ENCODE data around the gene ZNF18. TPM values are rescaled to one million over a fixed set of nuclear protein-coding genes. Genes with fewer than 3 reads are reported as not detected.

ZNF18 gene
- total RNA-seq, 5 donors from 2014 or later (not counting 1 experiment from before 2014, with no cell fraction given) = 12.8 to 14.7 (median 13.8) TPM

GRCh38 chr17:12022310-12022709 lies 25.0 kb upstream of the ZNF18 start:
- Mint-ChIP-seq H3K27ac (no peak overlapping the region), H3K27me3 (no peaks in the 10 kb centered on the region), H3K9me3 (no peaks in the 10 kb centered on the region), H3K4me1 (peaks cover 44 to 66% (median 64%) of the 10 kb centered on the region in 3 donors), H3K36me3 (peaks cover 11% of the 10 kb centered on the region), H3K4me3 (peak overlapping the region; percentile 21 to 78 (median 74))
- H3K36me3 ChIP-seq (ENCODE audit: control insufficient read depth in 2 of 2, extremely low read depth in 1 of 2, insufficient read depth in 1 of 2, low read length in 1 of 2) = no peaks in the 10 kb centered on the region
- ATAC-seq (replicated peaks in 1 of 4) (no peak), DNase-seq (no peak)
- peaks cover 10 to 16% of the 10 kb centered on the region in 2 experiments for H3K4me1 ChIP-seq (ENCODE audit: control insufficient read depth in 1 of 2, extremely low read depth in 1 of 2, insufficient read depth in 2 of 2, low read length in 2 of 2)
- ChIA-PET CTCF (interaction anchor here in 1 of 2 donors (1.1 kb wide), 1 partner anchor 25 kb away, joined by 4 read pairs; the partner anchor contains the start of gene ZNF18), POLR2A (interaction anchor here (0.5 to 1.5 kb wide), 4 partner anchors 18 to 30 kb away, joined by 3 to 12 read pairs (median 8); partner anchors contain the start of gene ZNF18 (in 2 of the 2))
- H3K27ac ChIP-seq (ENCODE audit: low read length) = no peak overlapping the region
- no peaks in the 10 kb centered on the region for H3K9me3 ChIP-seq
- no peak overlapping the region for H3K4me3 ChIP-seq (ENCODE audit: control insufficient read depth in 1 of 2, extremely low read depth in 1 of 2, low read length in 1 of 2)
- no peaks in the 10 kb centered on the region for H3K27me3 ChIP-seq (replicated peaks in 1 of 2; ENCODE audit: control insufficient read depth in 2 of 2, extremely low read depth in 1 of 2, insufficient read depth in 2 of 2, low read length in 1 of 2)
- WGBS (ENCODE audit: insufficient coverage) = 100% methylated on average over 1 of the region's 2 CpGs

GRCh38 chr17:12021623-12022140 lies 24.4 kb upstream of the ZNF18 start:
- ChIA-PET CTCF (no interaction called here), POLR2A (interaction anchor here (0.5 to 1.5 kb wide), 3 partner anchors 17 to 25 kb away, joined by 6 to 12 read pairs (median 10); partner anchors contain the start of gene ZNF18 (in 2 of the 2))
- Histone ChIP-seq H3K27me3 (replicated peaks in 1 of 2; ENCODE audit: control insufficient read depth in 2 of 2, extremely low read depth in 1 of 2, insufficient read depth in 2 of 2, low read length in 1 of 2) (no peaks in the 10 kb centered on the region), H3K9me3 (no peaks in the 10 kb centered on the region), H3K4me1 (ENCODE audit: control insufficient read depth in 1 of 2, extremely low read depth in 1 of 2, insufficient read depth in 2 of 2, low read length in 2 of 2) (peaks cover 10 to 16% of the 10 kb centered on the region in 2 experiments), H3K36me3 (ENCODE audit: control insufficient read depth in 2 of 2, extremely low read depth in 1 of 2, insufficient read depth in 1 of 2, low read length in 1 of 2) (no peaks in the 10 kb centered on the region), H3K27ac (ENCODE audit: low read length) (no peak overlapping the region), H3K4me3 (ENCODE audit: control insufficient read depth in 1 of 2, extremely low read depth in 1 of 2, low read length in 1 of 2) (peak overlapping the region; percentile 44 to 72)
- no peak for ATAC-seq (replicated peaks in 1 of 4)
- DNase-seq = no peak
- Mint-ChIP-seq H3K4me1 (peaks cover 38 to 60% (median 57%) of the 10 kb centered on the region in 3 donors), H3K9me3 (no peaks in the 10 kb centered on the region), H3K27me3 (no peaks in the 10 kb centered on the region), H3K36me3 (peaks cover 7% of the 10 kb centered on the region), H3K4me3 (peak overlapping the region; percentile 74 to 78 (median 77)), H3K27ac (peak overlapping the region in 1 of 2 donors; percentile 75)
- 25% methylated on average over 1 of the region's 3 CpGs for WGBS (ENCODE audit: insufficient coverage)

GRCh38 chr17:12020642-12021622 lies 23.7 kb upstream of the ZNF18 start, which contains the start of gene MAP2K4:
TSS of gene MAP2K4 (plus strand) at chr17:12020877. CDS start at chr17:12020887, 10 bp downstream.
- CTCF ChIA-PET = interaction anchor here in 1 of 2 donors (0.7 to 1.8 kb wide), 3 partner anchors 10 to 23 kb away, joined by 3 to 32 read pairs (median 4); partner anchors contain the start of gene ZNF18
- POLR2A ChIA-PET = interaction anchor here (0.6 to 2.0 kb wide), 5 partner anchors 22 to 140 kb away, joined by 3 to 85 read pairs (median 4); partner anchors contain the start of gene ZNF18 (in 2 of the 2)
- H3K27me3 ChIP-seq (replicated peaks in 1 of 2; ENCODE audit: control insufficient read depth in 2 of 2, extremely low read depth in 1 of 2, insufficient read depth in 2 of 2, low read length in 1 of 2) = no peaks in the 10 kb centered on the region
- H3K27ac ChIP-seq (ENCODE audit: low read length) = peak within 1 kb of the TSS; percentile 47
- H3K4me1 ChIP-seq (ENCODE audit: control insufficient read depth in 1 of 2, extremely low read depth in 1 of 2, insufficient read depth in 2 of 2, low read length in 2 of 2) = peaks cover 10 to 16% of the 10 kb centered on the region in 2 experiments
- ATAC-seq (replicated peaks in 1 of 4) = peak; percentile 93 to 96 (median 95)
- Mint-ChIP-seq H3K4me1 (peaks cover 34 to 52% (median 50%) of the 10 kb centered on the region in 3 donors), H3K36me3 (no peaks in the 10 kb centered on the region), H3K4me3 (peak within 1 kb of the TSS; percentile 74 to 78 (median 78)), H3K27ac (peak within 1 kb of the TSS; percentile 72 to 75), H3K9me3 (no peaks in the 10 kb centered on the region), H3K27me3 (no peaks in the 10 kb centered on the region)
- peak; percentile 80 to 98 (median 91) for DNase-seq
- no peaks in the 10 kb centered on the region for H3K9me3 ChIP-seq
- H3K4me3 ChIP-seq (ENCODE audit: control insufficient read depth in 1 of 2, extremely low read depth in 1 of 2, low read length in 1 of 2) = peak within 1 kb of the TSS; percentile 44 to 72
- WGBS (ENCODE audit: insufficient coverage) = under 1% methylated on average over 120 of the region's 123 CpGs
- no peaks in the 10 kb centered on the region for H3K36me3 ChIP-seq (ENCODE audit: control insufficient read depth in 2 of 2, extremely low read depth in 1 of 2, insufficient read depth in 1 of 2, low read length in 1 of 2)

GRCh38 chr17:12007466-12007865 lies 10.2 kb upstream of the ZNF18 start:
- H3K27ac ChIP-seq (ENCODE audit: low read length) = no peak overlapping the region
- WGBS (ENCODE audit: insufficient coverage) = 87% methylated on average over 5 of the region's 5 CpGs
- H3K36me3 ChIP-seq (ENCODE audit: control insufficient read depth in 2 of 2, extremely low read depth in 1 of 2, insufficient read depth in 1 of 2, low read length in 1 of 2) = no peaks in the 10 kb centered on the region
- ChIA-PET POLR2A (interaction anchor here in 1 of 2 donors (0.9 kb wide), 1 partner anchor 10 kb away, joined by 3 read pairs; the partner anchor contains the start of gene ZNF18), CTCF (interaction anchor here in 1 of 2 donors (0.5 kb wide), 1 partner anchor 24 kb away, joined by 4 read pairs; no protein-coding TSS in a partner anchor)
- H3K4me1 ChIP-seq (ENCODE audit: control insufficient read depth in 1 of 2, extremely low read depth in 1 of 2, insufficient read depth in 2 of 2, low read length in 2 of 2) = no peaks in the 10 kb centered on the region
- H3K4me3 ChIP-seq (ENCODE audit: control insufficient read depth in 1 of 2, extremely low read depth in 1 of 2, low read length in 1 of 2) = no peak overlapping the region
- Mint-ChIP-seq H3K27ac (no peak overlapping the region), H3K4me1 (no peaks in the 10 kb centered on the region), H3K9me3 (no peaks in the 10 kb centered on the region), H3K4me3 (no peak overlapping the region), H3K27me3 (peaks cover 3 to 7% of the 10 kb centered on the region in 2 donors), H3K36me3 (no peaks in the 10 kb centered on the region)
- ATAC-seq (replicated peaks in 1 of 4) = no peak
- H3K27me3 ChIP-seq (replicated peaks in 1 of 2; ENCODE audit: control insufficient read depth in 2 of 2, extremely low read depth in 1 of 2, insufficient read depth in 2 of 2, low read length in 1 of 2) = no peaks in the 10 kb centered on the region
- H3K9me3 ChIP-seq = no peaks in the 10 kb centered on the region
- DNase-seq = no peak

- WGBS (ENCODE audit: insufficient coverage) = 100% methylated on average over 4 of the region's 5 CpGs
- H3K27ac Mint-ChIP-seq = no peak overlapping the region
- CTCF ChIA-PET = no interaction called here
These were observed 2.4 kb upstream of the ZNF18 start for GRCh38 chr17:11999696-12000095.

More at GRCh38 chr17:11999696-12000095, 2.4 kb upstream of the ZNF18 start:
- Histone ChIP-seq H3K9me3 (no peaks in the 10 kb centered on the region), H3K27ac (ENCODE audit: low read length) (no peak overlapping the region), H3K27me3 (replicated peaks in 1 of 2; ENCODE audit: control insufficient read depth in 2 of 2, extremely low read depth in 1 of 2, insufficient read depth in 2 of 2, low read length in 1 of 2) (no peaks in the 10 kb centered on the region), H3K4me1 (ENCODE audit: control insufficient read depth in 1 of 2, extremely low read depth in 1 of 2, insufficient read depth in 2 of 2, low read length in 2 of 2) (peaks cover 3 to 11% of the 10 kb centered on the region in 2 experiments), H3K36me3 (ENCODE audit: control insufficient read depth in 2 of 2, extremely low read depth in 1 of 2, insufficient read depth in 1 of 2, low read length in 1 of 2) (no peaks in the 10 kb centered on the region), H3K4me3 (ENCODE audit: control insufficient read depth in 1 of 2, extremely low read depth in 1 of 2, low read length in 1 of 2) (no peak overlapping the region)
- H3K4me1 Mint-ChIP-seq = peaks cover 15 to 19% (median 16%) of the 10 kb centered on the region in 3 donors
- H3K27me3 Mint-ChIP-seq = no peaks in the 10 kb centered on the region
- H3K4me3 Mint-ChIP-seq = no peak overlapping the region
- POLR2A ChIA-PET = interaction anchor here in 1 of 2 donors (0.8 kb wide), 1 partner anchor 49 kb away, joined by 4 read pairs; no protein-coding TSS in a partner anchor
- DNase-seq = no peak
- peaks cover 0 to 6% (median 0%) of the 10 kb centered on the region in 3 donors for H3K9me3 Mint-ChIP-seq
- no peaks in the 10 kb centered on the region for H3K36me3 Mint-ChIP-seq
- no peak for ATAC-seq (replicated peaks in 1 of 4)

All from T-cell (primary cell).